HepG2 (cell line): ENCODE measurements around the gene IL6R.

Experiments
- ATF7 ChIP-seq, 2 experiments: fragments of 450-650 bp in 1 of 2; sonication (generic) in 1 of 2; formaldehyde crosslinking in 1 of 2; IDR thresholded peaks; 2 replicates each; pipeline versions ENCODE4 v1.4.0 to v1.6.1; 2016 to 2020; ENCODE audit warnings: antibody characterized with exemption in 1 of 2, mild to moderate bottlenecking in 1 of 2, missing genetic modification reagents in 1 of 2
- CHD2 ChIP-seq: IDR thresholded peaks from 2 replicates; pipeline ENCODE4 v1.6.1; 2011; ENCODE audit warnings: low read depth, low read length, improper control_type of control experiment
- FOXM1 ChIP-seq: sonication (generic); formaldehyde crosslinking; IDR thresholded peaks from 2 replicates; pipeline ENCODE4 v1.5.0; 2020; ENCODE audit warnings: missing genetic modification reagents
- GABPA ChIP-seq, 2 experiments: IDR thresholded peaks; 2 replicates each; pipeline ENCODE4 v1.6.1; 2011 to 2016; ENCODE audit warnings: low read depth in 2 of 2, low read length in 1 of 2, missing biosample characterization in 1 of 2, missing genetic modification characterization in 1 of 2
- KLF16 ChIP-seq, 2 experiments: sonication (generic) in 1 of 2; formaldehyde crosslinking in 1 of 2; IDR thresholded peaks; 2 replicates each; pipeline versions ENCODE4 v1.6.1 to v1.8.0; 2016 to 2023; ENCODE audit warnings: missing genetic modification reagents in 2 of 2, missing compliant biosample characterization in 1 of 2
- NFATC3 ChIP-seq: sonication (generic); formaldehyde crosslinking; IDR thresholded peaks from 2 replicates; pipeline ENCODE4 v1.5.1; 2020; ENCODE audit warnings: mild to moderate bottlenecking, missing genetic modification reagents
- RAD21 ChIP-seq: fragments of 450-650 bp; formaldehyde crosslinking; IDR thresholded peaks from 2 replicates; pipeline ENCODE4 v1.5.0; 2020; ENCODE audit warnings: mild to moderate bottlenecking
- SMAD3 ChIP-seq: sonication (generic); formaldehyde crosslinking; IDR thresholded peaks from 2 replicates; pipeline ENCODE4 v1.4.0; 2020; ENCODE audit warnings: missing genetic modification reagents
- TMF1 ChIP-seq: sonication (generic); formaldehyde crosslinking; IDR thresholded peaks from 2 replicates; pipeline ENCODE4 v1.8.1; 2022; ENCODE audit warnings: low read depth, missing genetic modification reagents
- YEATS2 ChIP-seq: sonication (generic); formaldehyde crosslinking; IDR thresholded peaks from 2 replicates; pipeline ENCODE4 v1.4.0; 2020; ENCODE audit warnings: missing genetic modification reagents, borderline replicate concordance

GRCh38 chr1:154497026-154497806 is 92.1 kb downstream of the IL6R start:
- TF ChIP-seq NFATC3 (no peak), ATF7 (IDR thresholded peaks at IDR 0.05) (no peak), ATF7 (CRISPR knock-in tag; IDR thresholded peaks at IDR 0.05) (no peak), CHD2 (no peak), FOXM1 (CRISPR knock-in tag) (no peak), SMAD3 (CRISPR knock-in tag) (no peak), YEATS2 (CRISPR knock-in tag) (no peak), TMF1 (CRISPR knock-in tag) (no peak), GABPA (IDR thresholded peaks at IDR 0.05; ENCODE audit: low read depth, low read length) (no peak), GABPA (CRISPR knock-in tag; IDR thresholded peaks at IDR 0.05; ENCODE audit: low read depth) (peak; percentile 41; the same call in 1 of the 2 replicates), RAD21 (CRISPR knock-in tag) (no peak), KLF16 (CRISPR knock-in tag; IDR thresholded peaks at IDR 0.05) (no peak)
